Esophagus muscularis mucosa (tissue), 4 donors: ENCODE results near the gene STARD9. TPM values are rescaled to one million over a fixed set of nuclear protein-coding genes. Genes with fewer than 3 reads are reported as not detected.

Experiments
- DNase-seq: peaks from one replicate; pipeline ENCODE4 v3.0.0-alpha.2; 2017; ENCODE audit errors: extremely low spot score
- H3K27ac ChIP-seq, 4 donors: fragments of 200-600 bp; sonication (generic); replicated peaks in 1 of 4; 1 replicate in 3 of 4; 2 replicates in 1 of 4; pipeline ENCODE4 v1.5.1; 2016 to 2019; ENCODE audit warnings: mild to moderate bottlenecking in 1 of 4
- H3K27me3 ChIP-seq, 4 donors: fragments of 200-600 bp; sonication (generic); one replicate each; pipeline versions ENCODE4 v1.5.1 to v1.6.0; 2016 to 2019
- H3K36me3 ChIP-seq, 4 donors: fragments of 200-600 bp; sonication (generic); one replicate each; pipeline ENCODE4 v1.5.1; 2016 to 2019
- H3K4me1 ChIP-seq, 4 donors: fragments of 200-600 bp; sonication (generic); one replicate each; pipeline ENCODE4 v1.5.1; 2016 to 2019
- H3K4me3 ChIP-seq, 4 donors: fragments of 200-600 bp; sonication (generic); 1 replicate in 2 of 4; 2 replicates in 2 of 4; pipeline ENCODE4 v1.5.1; 2016 to 2019; ENCODE audit warnings: mild to moderate bottlenecking in 4 of 4, moderate library complexity in 1 of 4
- H3K9me3 ChIP-seq, 4 donors: fragments of 200-600 bp; sonication (generic); 1 replicate in 3 of 4; 2 replicates in 1 of 4; pipeline ENCODE4 v1.5.1; 2016 to 2019
- EP300 ChIP-seq: sonication (generic); formaldehyde crosslinking; IDR thresholded peaks from one replicate; pipeline ENCODE4 v1.6.1; 2017; ENCODE audit warnings: antibody characterized with exemption
- POLR2A ChIP-seq: fragments of 450-650 bp; IDR thresholded peaks from one replicate; pipeline ENCODE4 v1.6.1; 2017; ENCODE audit warnings: antibody characterized with exemption, moderate library complexity, mild to moderate bottlenecking, low read depth
- POLR2AphosphoS5 ChIP-seq, 2 donors: sonication (generic); formaldehyde crosslinking; IDR thresholded peaks; one replicate each; pipeline ENCODE4 v1.6.1; 2017; ENCODE audit warnings: antibody characterized with exemption in 2 of 2
- WGBS: methylation state at CpG from one replicate; pipeline ENCODE4 v1.1.5; 2018; 5-methylcytosine and 5-hydroxymethylcytosine counted together
- intact Hi-C: fragments of 100-400 bp; cut with DNase I; formaldehyde crosslinking; loops from one replicate; pipeline ENCODE4 v1.15.1; 2023
- total RNA-seq, 4 donors: library from RNA; depleted of rRNA; stranded (reverse); fragments of >200 nt; gene quantifications; one replicate each; pipeline versions ENCODE4 v1.1.0 to v1.2.1, GENCODE V29; 2016
- TF ChIP-seq, protein P1 (sequence below), 3 experiments: fragments of 200-600 bp in 2 of 3; fragments of 450-650 bp in 1 of 3; sonication (generic) in 2 of 3; IDR thresholded peaks; one replicate each; pipeline ENCODE4 v1.5.1; 2017 to 2019; ENCODE audit warnings: antibody characterized with exemption in 3 of 3, mild to moderate bottlenecking in 2 of 3, moderate library complexity in 1 of 3

STARD9 gene
- total RNA-seq, 4 donors from 2014 or later: 14.2 to 46.9 (median 33.3) TPM

DNA sequence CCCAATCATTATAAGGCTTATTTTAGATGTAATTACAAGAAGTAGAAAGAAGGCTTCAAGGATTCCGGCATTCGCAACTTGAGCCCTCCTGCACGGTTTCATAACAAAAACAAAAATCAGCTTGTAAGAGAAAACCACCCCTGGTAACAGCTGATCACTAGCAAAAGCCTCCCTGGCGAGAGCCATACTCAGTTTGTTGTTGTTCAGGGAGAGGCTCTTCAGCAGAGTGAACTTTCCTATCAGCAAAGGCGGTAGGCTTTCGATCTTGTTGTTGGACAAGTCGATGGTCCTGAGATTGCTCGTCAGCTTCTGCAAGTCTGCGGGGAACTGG is 27.5 kb upstream of the STARD9 start:
- Histone ChIP-seq H3K36me3 (peaks cover 11 to 29% (median 23%) of the 10 kb centered on the region in 4 donors), H3K4me1 (peaks cover 24 to 40% (median 40%) of the 10 kb centered on the region in 4 donors), H3K27me3 (no peaks in the 10 kb centered on the region), H3K9me3 (no peaks in the 10 kb centered on the region), H3K4me3 (peak overlapping the region; percentile 80 to 93 (median 83)), H3K27ac (peak overlapping the region; percentile 90 to 95 (median 92))
- no peak for TF ChIP-seq POLR2A
- TF ChIP-seq POLR2AphosphoS5 (IDR thresholded peaks at IDR 0.05): no peak
- no peak for TF ChIP-seq EP300
- TF ChIP-seq, protein P1, sequence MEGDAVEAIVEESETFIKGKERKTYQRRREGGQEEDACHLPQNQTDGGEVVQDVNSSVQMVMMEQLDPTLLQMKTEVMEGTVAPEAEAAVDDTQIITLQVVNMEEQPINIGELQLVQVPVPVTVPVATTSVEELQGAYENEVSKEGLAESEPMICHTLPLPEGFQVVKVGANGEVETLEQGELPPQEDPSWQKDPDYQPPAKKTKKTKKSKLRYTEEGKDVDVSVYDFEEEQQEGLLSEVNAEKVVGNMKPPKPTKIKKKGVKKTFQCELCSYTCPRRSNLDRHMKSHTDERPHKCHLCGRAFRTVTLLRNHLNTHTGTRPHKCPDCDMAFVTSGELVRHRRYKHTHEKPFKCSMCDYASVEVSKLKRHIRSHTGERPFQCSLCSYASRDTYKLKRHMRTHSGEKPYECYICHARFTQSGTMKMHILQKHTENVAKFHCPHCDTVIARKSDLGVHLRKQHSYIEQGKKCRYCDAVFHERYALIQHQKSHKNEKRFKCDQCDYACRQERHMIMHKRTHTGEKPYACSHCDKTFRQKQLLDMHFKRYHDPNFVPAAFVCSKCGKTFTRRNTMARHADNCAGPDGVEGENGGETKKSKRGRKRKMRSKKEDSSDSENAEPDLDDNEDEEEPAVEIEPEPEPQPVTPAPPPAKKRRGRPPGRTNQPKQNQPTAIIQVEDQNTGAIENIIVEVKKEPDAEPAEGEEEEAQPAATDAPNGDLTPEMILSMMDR (IDR thresholded peaks at IDR 0.05): no peak
- WGBS: 2% methylated on average over 9 of the region's 9 CpGs
- no peak for DNase-seq
- intact Hi-C loops: loop anchor here (5.0 kb wide), 1 partner anchor 104 kb away; no protein-coding TSS in a partner anchor

DNA sequence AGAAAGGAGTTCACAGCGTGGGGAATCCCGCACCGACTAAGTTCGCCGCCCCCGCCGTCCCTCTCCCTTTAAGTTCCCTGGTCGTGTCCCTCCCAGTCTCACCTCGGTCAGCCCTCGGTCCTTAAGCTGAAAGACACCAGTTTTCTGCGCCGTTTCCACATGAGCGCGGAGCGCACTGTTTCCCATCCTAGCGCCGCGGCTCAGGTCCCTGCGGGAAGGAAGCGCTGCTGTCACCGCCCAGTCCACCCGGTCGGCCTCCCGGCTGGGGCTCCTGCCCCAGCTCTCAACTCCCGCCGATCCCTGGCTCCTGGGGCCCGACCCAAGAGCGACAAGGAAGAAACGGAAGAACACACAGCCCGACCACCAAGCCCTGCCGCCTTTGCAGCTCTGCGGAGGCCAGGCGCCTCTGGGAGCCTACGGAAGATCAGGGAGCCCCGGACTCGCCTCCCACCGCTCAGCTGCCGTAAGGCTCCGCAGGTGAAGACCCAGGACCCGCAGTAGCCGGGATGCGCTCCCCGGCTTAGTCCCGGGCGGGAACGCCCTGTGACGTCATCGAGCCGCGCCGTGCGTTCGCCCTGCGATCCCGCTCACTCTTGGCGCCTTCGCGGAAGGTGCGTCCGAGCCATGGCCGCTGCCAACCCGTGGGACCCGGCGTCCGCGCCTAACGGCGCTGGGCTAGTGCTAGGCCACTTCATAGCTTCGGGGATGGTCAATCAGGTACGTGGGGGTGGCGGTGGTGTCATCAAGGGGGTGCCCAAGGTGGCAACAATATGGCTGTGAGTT is 27.0 kb upstream of the STARD9 start, which contains the start of the genes HAUS2 and LRRC57:
TSS of gene HAUS2 (plus strand) at position 590 of the 783 bp plus-strand sequence. CDS start at position 625, 35 bp downstream.
TSS of gene LRRC57 (minus strand) at position 545 of the 783 bp plus-strand sequence. CDS start at position 186, 359 bp downstream.
- peaks cover 7 to 26% (median 18%) of the 10 kb centered on the region in 4 donors for H3K36me3 ChIP-seq
- H3K27me3 ChIP-seq: no peaks in the 10 kb centered on the region
- TF ChIP-seq, protein P1 (IDR thresholded peaks at IDR 0.05): peak in 1 of 3 experiments; percentile 6
- TF ChIP-seq POLR2AphosphoS5 (IDR thresholded peaks at IDR 0.05) (peak; percentile 96 to 98), EP300 (no peak), POLR2A (peak; percentile 69)
- H3K4me1 ChIP-seq: peaks cover 24 to 40% (median 40%) of the 10 kb centered on the region in 4 donors
- H3K27ac ChIP-seq: peak within 1 kb of the TSS; percentile 90 to 95 (median 92)
- H3K9me3 ChIP-seq: no peaks in the 10 kb centered on the region
- DNase-seq: peak; percentile 95
- 1% methylated on average over 24 of the region's 71 CpGs for WGBS
- intact Hi-C loops: loop anchor here (5.0 kb wide), 1 partner anchor 104 kb away; no protein-coding TSS in a partner anchor
- peak within 1 kb of the TSS; percentile 80 to 93 (median 83) for H3K4me3 ChIP-seq

DNA sequence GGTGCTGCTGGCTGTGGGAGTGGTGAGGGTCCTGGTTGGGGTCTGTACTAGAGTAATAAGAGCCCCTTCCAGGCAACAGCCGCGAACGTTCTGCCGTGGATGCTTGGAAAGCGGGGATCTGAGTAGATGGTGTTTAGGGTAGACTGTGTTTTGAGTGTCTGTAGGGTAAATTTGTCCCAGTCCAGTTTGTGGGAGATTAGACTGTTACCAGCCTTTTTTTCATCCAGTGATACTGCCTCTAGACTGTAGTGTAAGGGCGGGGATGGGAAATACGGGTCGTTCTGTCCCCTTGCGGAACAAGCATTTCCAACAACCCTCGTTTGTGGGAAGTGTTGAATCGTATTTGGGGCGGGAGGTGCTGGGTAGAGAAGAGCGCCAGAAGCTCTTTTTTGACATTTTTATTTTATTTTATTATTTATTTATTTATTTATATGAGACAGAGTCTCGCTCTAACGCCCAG is 26.3 kb upstream of the STARD9 start:
- WGBS: 2% methylated on average over 15 of the region's 15 CpGs
- Histone ChIP-seq H3K36me3 (peaks cover 5 to 20% (median 11%) of the 10 kb centered on the region in 4 donors), H3K27me3 (no peaks in the 10 kb centered on the region), H3K9me3 (no peaks in the 10 kb centered on the region), H3K4me3 (peak overlapping the region; percentile 80 to 93 (median 83)), H3K27ac (peak overlapping the region; percentile 90 to 95 (median 92)), H3K4me1 (peaks cover 24 to 40% (median 40%) of the 10 kb centered on the region in 4 donors)
- intact Hi-C loops: loop anchor here (5.0 kb wide), 1 partner anchor 103 kb away; no protein-coding TSS in a partner anchor
- no peak for DNase-seq
- no peak for TF ChIP-seq POLR2AphosphoS5 (IDR thresholded peaks at IDR 0.05)

DNA sequence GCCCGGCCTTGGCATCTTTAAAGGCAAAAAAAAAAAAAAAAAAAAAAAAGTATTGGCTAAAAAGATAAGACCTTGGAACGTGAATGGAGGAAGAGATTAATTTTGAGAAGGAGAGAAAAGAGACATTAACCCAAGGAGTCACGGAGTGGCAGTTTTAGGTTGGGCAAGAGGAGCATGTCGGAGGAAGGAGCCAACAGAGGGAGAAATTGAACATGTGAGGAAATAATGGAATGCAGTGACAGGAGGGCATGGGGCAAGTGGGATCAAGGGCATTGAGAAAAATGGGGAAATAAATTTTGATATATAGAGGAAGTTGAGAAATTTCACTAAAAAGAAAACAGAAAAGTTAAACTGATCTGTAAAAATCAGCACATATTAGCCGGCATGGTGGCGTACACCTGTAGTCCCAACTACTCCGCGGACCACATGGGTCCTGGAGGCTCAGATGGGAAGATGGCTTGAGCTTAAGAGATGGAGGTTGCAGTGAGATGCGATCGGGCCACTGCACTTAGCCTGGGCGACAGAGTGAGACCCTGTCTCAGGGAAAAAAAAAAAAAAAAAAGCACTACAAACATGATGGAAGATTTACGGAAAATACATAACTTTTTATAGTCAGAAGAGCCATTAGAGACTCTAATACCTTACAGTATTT is 25.5 kb upstream of the STARD9 start:
- no peaks in the 10 kb centered on the region for H3K27me3 ChIP-seq
- 74% methylated on average over 12 of the region's 12 CpGs for WGBS
- H3K27ac ChIP-seq: peak overlapping the region; percentile 90 to 95 (median 92)
- TF ChIP-seq POLR2AphosphoS5 (IDR thresholded peaks at IDR 0.05): no peak
- TF ChIP-seq EP300: no peak
- TF ChIP-seq, protein P1 (IDR thresholded peaks at IDR 0.05): no peak
- TF ChIP-seq POLR2A: no peak
- intact Hi-C loops: loop anchor here (5.0 kb wide), 1 partner anchor 102 kb away; no protein-coding TSS in a partner anchor
- H3K36me3 ChIP-seq: peaks cover 0 to 12% (median 6%) of the 10 kb centered on the region in 4 donors
- no peak for DNase-seq
- H3K4me1 ChIP-seq: peaks cover 24 to 40% (median 40%) of the 10 kb centered on the region in 4 donors
- no peaks in the 10 kb centered on the region for H3K9me3 ChIP-seq
- peak overlapping the region; percentile 80 to 93 (median 83) for H3K4me3 ChIP-seq
